Stimulated activated naive CD8-positive, alpha-beta T cell treated with anti-CD3 and anti-CD28 coated beads, Interleukin-15, Interleukin-2, amounts not matched to agents 100 ng/mL and 50 ng/mL, for 24 hours (primary cell): Measurements from ENCODE around the gene RPL10.
A peak's percentile ranks its signal among the peaks of the same experiment; 100 is the strongest.

Experiments used
- H3K27ac Mint-ChIP-seq: one replicate; pipeline ENCODE4 v1.8.0; 2021; ENCODE audit warnings: mild to moderate bottlenecking, mixed read lengths
- H3K27me3 Mint-ChIP-seq: one replicate; pipeline ENCODE4 v1.8.0; 2021; ENCODE audit warnings: mixed read lengths
- H3K36me3 Mint-ChIP-seq: one replicate; pipeline ENCODE4 v1.8.0; 2021; ENCODE audit warnings: low read depth, mixed read lengths
- H3K4me1 Mint-ChIP-seq: one replicate; pipeline ENCODE4 v1.8.0; 2021; ENCODE audit warnings: low read depth, mixed read lengths
- H3K4me3 Mint-ChIP-seq: one replicate; pipeline ENCODE4 v1.8.0; 2021; ENCODE audit warnings: mild to moderate bottlenecking, mixed read lengths
- H3K9me3 Mint-ChIP-seq: one replicate; pipeline ENCODE4 v1.8.0; 2021; ENCODE audit warnings: mixed read lengths

The RPL10 gene

GRCh38 chrX:154356596-154356995, 41.6 kb upstream of the RPL10 start:
- Mint-ChIP-seq H3K9me3 (no peaks in the 10 kb centered on the region), H3K4me3 (no peak overlapping the region), H3K27me3 (no peaks in the 10 kb centered on the region), H3K36me3 (peaks cover 23% of the 10 kb centered on the region), H3K27ac (no peak overlapping the region), H3K4me1 (peaks cover 56% of the 10 kb centered on the region)

- Mint-ChIP-seq H3K4me1 (peaks cover 50% of the 10 kb centered on the region), H3K9me3 (no peaks in the 10 kb centered on the region), H3K27ac (no peak overlapping the region), H3K36me3 (peaks cover 23% of the 10 kb centered on the region), H3K27me3 (no peaks in the 10 kb centered on the region), H3K4me3 (no peak overlapping the region)
These were observed 41.0 kb upstream of the RPL10 start for GRCh38 chrX:154357205-154357604.

GRCh38 chrX:154358011-154358410, 40.2 kb upstream of the RPL10 start:
- no peaks in the 10 kb centered on the region for H3K27me3 Mint-ChIP-seq
- no peak overlapping the region for H3K27ac Mint-ChIP-seq
- H3K36me3 Mint-ChIP-seq = peaks cover 27% of the 10 kb centered on the region
- H3K4me3 Mint-ChIP-seq = no peak overlapping the region
- H3K4me1 Mint-ChIP-seq = peaks cover 44% of the 10 kb centered on the region
- no peaks in the 10 kb centered on the region for H3K9me3 Mint-ChIP-seq

- H3K27me3 Mint-ChIP-seq = no peaks in the 10 kb centered on the region
- H3K36me3 Mint-ChIP-seq = peaks cover 27% of the 10 kb centered on the region
- no peaks in the 10 kb centered on the region for H3K9me3 Mint-ChIP-seq
- no peak overlapping the region for H3K27ac Mint-ChIP-seq
- H3K4me1 Mint-ChIP-seq = peaks cover 40% of the 10 kb centered on the region
- no peak overlapping the region for H3K4me3 Mint-ChIP-seq
These were observed 39.3 kb upstream of the RPL10 start for GRCh38 chrX:154358829-154359228.

GRCh38 chrX:154359362-154360154, 38.6 kb upstream of the RPL10 start:
- peaks cover 35% of the 10 kb centered on the region for H3K4me1 Mint-ChIP-seq
- no peaks in the 10 kb centered on the region for H3K27me3 Mint-ChIP-seq
- peaks cover 27% of the 10 kb centered on the region for H3K36me3 Mint-ChIP-seq
- no peak overlapping the region for H3K27ac Mint-ChIP-seq
- no peak overlapping the region for H3K4me3 Mint-ChIP-seq
- H3K9me3 Mint-ChIP-seq = no peaks in the 10 kb centered on the region

- peaks cover 32% of the 10 kb centered on the region for H3K36me3 Mint-ChIP-seq
- H3K4me1 Mint-ChIP-seq = peaks cover 39% of the 10 kb centered on the region
- no peaks in the 10 kb centered on the region for H3K9me3 Mint-ChIP-seq
- no peak overlapping the region for H3K27ac Mint-ChIP-seq
- no peak overlapping the region for H3K4me3 Mint-ChIP-seq
- no peaks in the 10 kb centered on the region for H3K27me3 Mint-ChIP-seq
These were observed 37.9 kb upstream of the RPL10 start for GRCh38 chrX:154360155-154360713.

GRCh38 chrX:154362085-154362742, 36.0 kb upstream of the RPL10 start:
- peaks cover 32% of the 10 kb centered on the region for H3K36me3 Mint-ChIP-seq
- H3K4me1 Mint-ChIP-seq = peaks cover 31% of the 10 kb centered on the region
- H3K27me3 Mint-ChIP-seq = no peaks in the 10 kb centered on the region
- no peak overlapping the region for H3K4me3 Mint-ChIP-seq
- no peak overlapping the region for H3K27ac Mint-ChIP-seq
- no peaks in the 10 kb centered on the region for H3K9me3 Mint-ChIP-seq

- Mint-ChIP-seq H3K27me3 (no peaks in the 10 kb centered on the region), H3K27ac (peak overlapping the region; percentile 31), H3K36me3 (peaks cover 25% of the 10 kb centered on the region), H3K4me3 (no peak overlapping the region), H3K9me3 (no peaks in the 10 kb centered on the region), H3K4me1 (peaks cover 25% of the 10 kb centered on the region)
These were observed 34.3 kb upstream of the RPL10 start for GRCh38 chrX:154363706-154364439.

- Mint-ChIP-seq H3K36me3 (peaks cover 27% of the 10 kb centered on the region), H3K4me3 (no peak overlapping the region), H3K27ac (peak overlapping the region; percentile 80)
These were observed 33.1 kb upstream of the RPL10 start for GRCh38 chrX:154365052-154365600.

GRCh38 chrX:154365997-154366665, 32.0 kb upstream of the RPL10 start:
- H3K27me3 Mint-ChIP-seq = no peaks in the 10 kb centered on the region
- peaks cover 24% of the 10 kb centered on the region for H3K36me3 Mint-ChIP-seq
- H3K4me1 Mint-ChIP-seq = peaks cover 18% of the 10 kb centered on the region
- H3K4me3 Mint-ChIP-seq = no peak overlapping the region
- peak overlapping the region; percentile 40 for H3K27ac Mint-ChIP-seq
- no peaks in the 10 kb centered on the region for H3K9me3 Mint-ChIP-seq

More at GRCh38 chrX:154365052-154365600, 33.1 kb upstream of the RPL10 start:
- H3K4me1 Mint-ChIP-seq = peaks cover 22% of the 10 kb centered on the region
- no peaks in the 10 kb centered on the region for H3K27me3 Mint-ChIP-seq
- H3K9me3 Mint-ChIP-seq = no peaks in the 10 kb centered on the region

GRCh38 chrX:154366666-154367055, 31.5 kb upstream of the RPL10 start:
- Mint-ChIP-seq H3K4me1 (peaks cover 16% of the 10 kb centered on the region), H3K27me3 (no peaks in the 10 kb centered on the region), H3K4me3 (no peak overlapping the region), H3K36me3 (peaks cover 22% of the 10 kb centered on the region), H3K27ac (peak overlapping the region; percentile 26), H3K9me3 (no peaks in the 10 kb centered on the region)

GRCh38 chrX:154367474-154368308, 30.5 kb upstream of the RPL10 start:
- Mint-ChIP-seq H3K4me1 (peaks cover 21% of the 10 kb centered on the region), H3K4me3 (peak overlapping the region; percentile 97), H3K9me3 (no peaks in the 10 kb centered on the region), H3K36me3 (peaks cover 21% of the 10 kb centered on the region), H3K27me3 (no peaks in the 10 kb centered on the region), H3K27ac (peak overlapping the region; percentile 76)

GRCh38 chrX:154368630-154369448, 29.3 kb upstream of the RPL10 start:
- peaks cover 14% of the 10 kb centered on the region for H3K36me3 Mint-ChIP-seq
- H3K4me1 Mint-ChIP-seq = peaks cover 20% of the 10 kb centered on the region
- H3K4me3 Mint-ChIP-seq = peak overlapping the region; percentile 97
- no peaks in the 10 kb centered on the region for H3K27me3 Mint-ChIP-seq
- H3K9me3 Mint-ChIP-seq = no peaks in the 10 kb centered on the region
- H3K27ac Mint-ChIP-seq = peak overlapping the region; percentile 76
